Thyroid gland (tissue), 4 donors: ENCODE data around the gene DLGAP4.

Experiments used
- POLR2A ChIP-seq, 2 donors: fragments of 450-650 bp; IDR thresholded peaks; one replicate each; pipeline ENCODE4 v1.6.1; 2017; ENCODE audit warnings: antibody characterized with exemption in 2 of 2, mild to moderate bottlenecking in 2 of 2, moderate library complexity in 1 of 2
- TF ChIP-seq, protein P1 (sequence below), 6 experiments: fragments of 200-600 bp in 3 of 6; fragments of 450-650 bp in 3 of 6; sonication (generic) in 3 of 6; IDR thresholded peaks; one replicate each; pipeline ENCODE4 v1.5.1; 2016 to 2019; ENCODE audit warnings: antibody characterized with exemption in 6 of 6, mild to moderate bottlenecking in 2 of 6, inconsistent platforms in 1 of 6, moderate library complexity in 1 of 6

- TF ChIP-seq, protein P1, sequence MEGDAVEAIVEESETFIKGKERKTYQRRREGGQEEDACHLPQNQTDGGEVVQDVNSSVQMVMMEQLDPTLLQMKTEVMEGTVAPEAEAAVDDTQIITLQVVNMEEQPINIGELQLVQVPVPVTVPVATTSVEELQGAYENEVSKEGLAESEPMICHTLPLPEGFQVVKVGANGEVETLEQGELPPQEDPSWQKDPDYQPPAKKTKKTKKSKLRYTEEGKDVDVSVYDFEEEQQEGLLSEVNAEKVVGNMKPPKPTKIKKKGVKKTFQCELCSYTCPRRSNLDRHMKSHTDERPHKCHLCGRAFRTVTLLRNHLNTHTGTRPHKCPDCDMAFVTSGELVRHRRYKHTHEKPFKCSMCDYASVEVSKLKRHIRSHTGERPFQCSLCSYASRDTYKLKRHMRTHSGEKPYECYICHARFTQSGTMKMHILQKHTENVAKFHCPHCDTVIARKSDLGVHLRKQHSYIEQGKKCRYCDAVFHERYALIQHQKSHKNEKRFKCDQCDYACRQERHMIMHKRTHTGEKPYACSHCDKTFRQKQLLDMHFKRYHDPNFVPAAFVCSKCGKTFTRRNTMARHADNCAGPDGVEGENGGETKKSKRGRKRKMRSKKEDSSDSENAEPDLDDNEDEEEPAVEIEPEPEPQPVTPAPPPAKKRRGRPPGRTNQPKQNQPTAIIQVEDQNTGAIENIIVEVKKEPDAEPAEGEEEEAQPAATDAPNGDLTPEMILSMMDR (IDR thresholded peaks at IDR 0.05), result no peak
- TF ChIP-seq POLR2A (IDR thresholded peaks at IDR 0.05), result no peak
Observed at GRCh38 chr20:36275441-36276189, 30.5 kb upstream of the DLGAP4 start.
